OCI-LY3 (cell line): ENCODE data around the gene SHLD2.
"Not testable (repeated sequence)": the region's sequence is repeated elsewhere in the genome, so short reads cannot be mapped to it uniquely, and the experiment has no call there.

Experiments used
- H2AFZ ChIP-seq: fragments of 200-600, 300-600 bp; shearing (Covaris generic); 2 replicates; pipeline ENCODE4 v1.6.0; 2014; ENCODE audit warnings: antibody characterized with exemption, low read depth, low read length
- H3K27ac ChIP-seq: fragments of 200-600, 300-600 bp; sonication (generic); 2 replicates; pipeline ENCODE4 v1.5.1; 2014; ENCODE audit warnings: mild to moderate bottlenecking, low read length, moderate library complexity, mixed read lengths
- H3K27me3 ChIP-seq: fragments of 200-600, 300-600 bp; sonication (generic); 2 replicates; pipeline ENCODE4 v1.6.1; 2014; ENCODE audit warnings: low read depth, low read length, mixed read lengths
- H3K36me3 ChIP-seq: fragments of 200-600, 300-600 bp; sonication (generic); replicated peaks from 2 replicates; pipeline ENCODE3; 2014; ENCODE audit warnings: low read depth, low read length, mixed read lengths
- H3K4me1 ChIP-seq: fragments of 300-600, 200-600 bp; sonication (generic); 2 replicates; pipeline ENCODE4 v1.6.1; 2014; ENCODE audit warnings: low read length, mixed read lengths
- H3K4me2 ChIP-seq: fragments of 200-600, 300-600 bp; sonication (generic); 2 replicates; pipeline ENCODE4 v1.6.1; 2014; ENCODE audit warnings: low read length, mixed read lengths
- H3K4me3 ChIP-seq: fragments of 300-600, 200-600 bp; sonication (generic); 2 replicates; pipeline ENCODE4 v1.5.1; 2014; ENCODE audit warnings: antibody characterized with exemption, mild to moderate bottlenecking, low read length, moderate library complexity
- H3K79me2 ChIP-seq: fragments of 300-600, 200-600 bp; shearing (Covaris generic); 2 replicates; pipeline ENCODE4 v1.6.1; 2014; ENCODE audit warnings: mild to moderate bottlenecking, low read length, mixed read lengths
- H3K9ac ChIP-seq: fragments of 300-600, 200-600 bp; shearing (Covaris generic); 2 replicates; pipeline ENCODE4 v1.6.0; 2014; ENCODE audit warnings: mild to moderate bottlenecking, low read length, moderate library complexity
- H3K9me3 ChIP-seq: fragments of 200-600, 300-600 bp; shearing (Covaris generic); 2 replicates; pipeline ENCODE4 v1.6.1; 2014; ENCODE audit warnings: low read length, mixed read lengths; ENCODE audit not compliant: insufficient read depth
- H4K20me1 ChIP-seq: fragments of 200-600, 300-600 bp; sonication (generic); 2 replicates; pipeline ENCODE4 v1.6.1; 2016; ENCODE audit warnings: low read length, mixed read lengths; ENCODE audit not compliant: insufficient read depth

Gene SHLD2

DNA sequence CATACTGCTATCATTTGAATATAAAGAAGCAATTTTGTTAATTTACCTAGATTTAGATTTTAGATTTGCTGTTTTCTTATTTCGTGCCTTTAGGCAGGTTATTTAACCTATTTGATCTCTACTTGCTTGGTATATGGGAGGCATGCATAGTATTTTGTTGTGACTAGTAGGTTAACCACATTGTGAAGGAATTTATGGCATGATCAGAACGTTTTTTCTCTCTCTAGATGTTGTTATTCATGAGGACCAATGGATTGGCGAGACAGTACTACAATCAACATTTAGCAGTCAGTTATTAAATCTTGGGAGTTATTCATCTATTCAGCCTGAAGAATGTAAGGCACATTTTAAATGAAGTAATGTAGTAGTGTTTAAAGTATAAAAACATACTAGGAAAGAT lies 62.8 kb downstream of the SHLD2 start:
- not testable (repeated sequence) for H3K9ac ChIP-seq, H2AFZ ChIP-seq, H3K27ac ChIP-seq, H3K36me3 ChIP-seq, H3K4me3 ChIP-seq, H4K20me1 ChIP-seq, H3K4me1 ChIP-seq, H3K4me2 ChIP-seq, H3K9me3 ChIP-seq, H3K79me2 ChIP-seq, H3K27me3 ChIP-seq

DNA sequence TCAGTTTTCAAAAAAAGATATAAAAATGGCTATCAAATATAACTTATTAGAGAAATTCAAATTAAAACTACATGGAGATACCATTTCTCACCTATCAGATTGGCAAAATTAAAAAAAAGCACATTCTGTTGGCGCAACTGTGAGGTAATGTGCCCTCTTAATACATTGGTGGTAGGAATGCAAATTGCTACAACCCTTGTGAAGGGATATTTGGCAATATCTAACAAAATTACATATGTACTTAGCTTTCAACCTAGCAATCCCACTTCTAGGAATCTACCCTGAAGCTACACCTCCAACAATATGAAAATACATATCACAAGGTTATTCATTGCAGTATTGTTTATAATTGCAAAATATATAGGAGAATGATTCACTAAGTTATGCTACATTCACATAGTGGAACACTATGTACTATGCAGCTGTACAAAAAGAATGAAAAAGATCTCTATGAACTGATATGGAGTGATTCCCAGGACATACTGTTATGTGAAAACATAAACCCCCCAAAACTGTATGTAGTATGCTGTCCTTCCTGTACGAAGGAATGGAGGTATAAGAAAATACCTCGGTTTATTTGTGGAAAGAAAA lies 67.8 kb downstream of the SHLD2 start:
- H3K4me2 ChIP-seq, H3K79me2 ChIP-seq: not testable (repeated sequence)

DNA sequence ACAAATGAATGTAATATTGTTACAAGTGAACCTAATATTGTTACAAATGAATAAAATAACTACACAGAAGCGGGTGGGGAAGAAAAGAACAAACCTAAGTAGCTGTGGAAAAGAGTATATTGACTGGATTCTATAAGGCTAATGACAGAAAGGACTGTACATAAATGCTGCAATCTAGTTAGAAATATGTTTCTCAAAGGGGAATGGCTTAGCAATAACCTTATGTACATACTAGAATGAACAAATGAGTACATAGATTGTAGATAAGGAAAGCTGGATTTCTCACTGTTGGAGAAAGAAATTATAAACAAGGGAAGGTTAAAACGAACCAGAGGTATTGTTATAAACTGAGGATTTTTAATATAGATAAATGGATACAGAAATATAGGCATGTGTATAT lies 68.4 kb downstream of the SHLD2 start:
- not testable (repeated sequence) for H3K4me2 ChIP-seq, H3K27ac ChIP-seq, H3K79me2 ChIP-seq, H3K4me3 ChIP-seq, H2AFZ ChIP-seq, H3K27me3 ChIP-seq, H4K20me1 ChIP-seq, H3K4me1 ChIP-seq, H3K36me3 ChIP-seq, H3K9ac ChIP-seq, H3K9me3 ChIP-seq

More for the DNA sequence above, 67.8 kb downstream of the SHLD2 start:
- H3K27me3 ChIP-seq, H4K20me1 ChIP-seq, H2AFZ ChIP-seq, H3K4me3 ChIP-seq, H3K9ac ChIP-seq, H3K4me1 ChIP-seq, H3K27ac ChIP-seq, H3K36me3 ChIP-seq, H3K9me3 ChIP-seq: not testable (repeated sequence)

DNA sequence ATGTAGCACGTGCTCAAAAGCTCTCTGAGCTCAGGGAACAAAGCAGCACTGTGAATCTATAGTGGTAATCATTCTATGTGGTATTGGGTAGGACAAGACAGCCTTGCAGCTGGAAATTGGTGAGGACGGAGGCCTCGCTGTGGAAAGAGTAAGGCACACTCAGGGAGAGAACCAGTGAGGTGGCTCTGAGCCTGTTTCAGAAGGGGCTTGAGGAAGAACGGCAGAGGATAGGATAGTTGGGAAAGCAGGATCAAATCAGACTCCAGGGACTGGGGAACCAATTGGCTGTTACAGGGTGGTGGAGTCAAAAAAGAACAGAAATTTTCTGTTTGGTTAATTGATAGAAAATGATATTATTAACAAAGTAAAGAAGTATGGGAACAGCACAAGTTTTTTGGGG lies 74.9 kb downstream of the SHLD2 start:
- H2AFZ ChIP-seq, H3K36me3 ChIP-seq, H4K20me1 ChIP-seq, H3K4me1 ChIP-seq, H3K9me3 ChIP-seq, H3K9ac ChIP-seq, H3K4me2 ChIP-seq, H3K27me3 ChIP-seq, H3K27ac ChIP-seq, H3K4me3 ChIP-seq, H3K79me2 ChIP-seq: not testable (repeated sequence)

DNA sequence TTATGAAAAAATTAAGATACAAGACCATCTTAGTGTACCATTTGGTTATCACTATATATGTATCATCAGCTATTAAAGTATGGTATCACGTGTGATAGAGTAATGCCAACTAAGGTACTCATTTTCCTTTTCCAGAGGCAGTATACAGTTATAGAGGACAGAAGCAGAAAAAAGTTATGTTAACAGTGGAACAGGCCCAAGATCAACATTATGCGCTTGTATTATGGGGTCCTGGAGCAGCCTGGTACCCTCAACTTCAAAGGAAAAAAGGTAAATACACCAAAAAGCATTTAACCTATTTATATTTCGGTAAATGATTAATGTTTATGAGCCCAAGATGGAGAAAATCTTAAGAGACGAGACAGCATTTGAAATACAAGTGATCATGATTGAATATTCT lies 75.7 kb downstream of the SHLD2 start:
- not testable (repeated sequence) for H3K27me3 ChIP-seq

GRCh38 chr10:87171670-87172069 lies 76.7 kb downstream of the SHLD2 start:
- not testable (repeated sequence) for H2AFZ ChIP-seq, H3K4me2 ChIP-seq, H3K27ac ChIP-seq, H3K79me2 ChIP-seq, H3K36me3 ChIP-seq, H3K4me3 ChIP-seq, H3K9ac ChIP-seq, H3K4me1 ChIP-seq, H4K20me1 ChIP-seq, H3K9me3 ChIP-seq, H3K27me3 ChIP-seq

More for the DNA sequence above, 75.7 kb downstream of the SHLD2 start:
- H3K79me2 ChIP-seq, H3K9ac ChIP-seq, H3K27ac ChIP-seq, H2AFZ ChIP-seq, H3K4me3 ChIP-seq, H3K9me3 ChIP-seq, H3K4me2 ChIP-seq, H3K36me3 ChIP-seq, H4K20me1 ChIP-seq, H3K4me1 ChIP-seq: not testable (repeated sequence)

DNA sequence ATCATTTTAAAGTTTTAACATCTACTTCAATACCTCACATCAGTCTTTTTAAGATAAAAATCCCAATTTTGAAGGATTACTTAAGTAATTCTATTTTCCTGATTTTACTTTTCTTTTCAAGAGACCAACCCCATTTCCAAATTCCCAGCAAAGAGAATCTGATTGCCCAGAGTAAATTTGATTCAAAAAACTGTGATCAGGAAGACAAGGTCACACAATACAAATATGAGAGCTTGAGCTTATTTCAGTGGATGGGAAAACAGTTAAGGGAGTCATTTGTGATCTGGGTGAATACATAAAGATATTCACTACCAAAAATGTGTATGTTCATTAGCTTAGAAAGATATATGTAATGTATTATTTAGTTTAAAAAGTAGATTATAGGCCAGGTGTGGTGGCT lies 77.2 kb downstream of the SHLD2 start:
- H4K20me1 ChIP-seq, H3K36me3 ChIP-seq, H3K4me3 ChIP-seq, H2AFZ ChIP-seq, H3K27me3 ChIP-seq, H3K9me3 ChIP-seq, H3K4me2 ChIP-seq, H3K79me2 ChIP-seq, H3K9ac ChIP-seq, H3K4me1 ChIP-seq, H3K27ac ChIP-seq: not testable (repeated sequence)

DNA sequence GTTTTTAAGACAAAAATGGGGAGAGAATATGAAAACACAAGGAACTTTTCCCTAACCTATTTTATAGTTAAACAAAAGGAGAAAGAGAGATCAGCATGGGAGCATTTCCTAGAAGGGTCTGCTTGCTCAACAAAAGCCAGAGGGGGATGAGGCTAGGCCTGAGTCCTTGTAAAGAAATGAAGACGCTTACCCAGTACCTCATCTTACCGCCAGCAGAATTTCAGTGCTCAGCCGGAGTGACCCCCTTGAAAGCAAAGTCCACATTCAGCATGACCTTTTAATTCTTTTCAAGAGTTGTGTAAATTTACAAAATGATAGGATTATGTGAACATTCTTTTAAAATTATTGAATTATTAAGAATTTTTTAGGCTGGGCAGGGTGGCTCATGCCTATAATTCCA lies 82.6 kb downstream of the SHLD2 start:
- H3K9ac ChIP-seq, H3K4me1 ChIP-seq, H3K4me2 ChIP-seq, H4K20me1 ChIP-seq, H3K9me3 ChIP-seq, H3K79me2 ChIP-seq, H3K4me3 ChIP-seq, H2AFZ ChIP-seq, H3K27ac ChIP-seq, H3K27me3 ChIP-seq, H3K36me3 ChIP-seq: not testable (repeated sequence)

DNA sequence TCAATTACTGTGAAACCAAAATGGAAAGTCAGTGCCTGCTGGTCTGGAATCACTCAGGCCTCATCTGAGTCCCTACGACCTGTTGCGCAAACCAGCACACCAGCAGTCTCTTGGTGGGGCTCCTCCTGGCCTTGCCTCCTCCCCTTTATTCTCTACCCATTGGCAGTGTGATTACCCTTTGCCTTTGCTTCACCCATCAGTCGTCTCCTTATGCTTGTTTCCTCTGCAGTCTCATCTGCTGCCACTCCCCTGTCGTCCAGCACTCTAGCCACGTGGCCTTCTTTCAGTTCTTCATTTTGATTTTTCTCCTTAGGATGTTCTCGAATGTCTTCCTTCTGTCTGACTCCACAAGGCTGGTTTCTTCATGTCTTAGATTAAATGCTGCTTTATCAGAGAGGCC lies 89.4 kb downstream of the SHLD2 start:
- H3K9me3 ChIP-seq, H3K4me2 ChIP-seq, H3K4me3 ChIP-seq: not testable (repeated sequence)

GRCh38 chr10:87186016-87186415 lies 91.0 kb downstream of the SHLD2 start:
- H3K9me3 ChIP-seq, H3K79me2 ChIP-seq, H3K9ac ChIP-seq, H2AFZ ChIP-seq, H3K27me3 ChIP-seq, H4K20me1 ChIP-seq, H3K36me3 ChIP-seq: not testable (repeated sequence)
- Histone ChIP-seq H3K4me3 (peak overlapping the region; percentile 21; the same call in 1 of the 2 replicates), H3K4me2 (peak overlapping the region; percentile 58; the same call in 1 of the 2 replicates), H3K4me1 (peaks cover 18% of the 10 kb centered on the region), H3K27ac (peak overlapping the region; percentile 70)

More for the DNA sequence above, 89.4 kb downstream of the SHLD2 start:
- H3K9ac ChIP-seq, H3K36me3 ChIP-seq, H2AFZ ChIP-seq, H4K20me1 ChIP-seq, H3K27me3 ChIP-seq, H3K79me2 ChIP-seq: not testable (repeated sequence)
- peaks cover 18% of the 10 kb centered on the region for H3K4me1 ChIP-seq
- H3K27ac ChIP-seq = peak overlapping the region; percentile 48; the same call in 1 of the 2 replicates
